ENCODE measurements around the gene MID2. TPM values are rescaled to one million over a fixed set of nuclear protein-coding genes. Genes with fewer than 3 reads are reported as not detected.
"Not testable (repeated sequence)": the region's sequence is repeated elsewhere in the genome, so short reads cannot be mapped to it uniquely, and the experiment has no call there.

The MID2 gene
- total and polyA plus RNA-seq, 7 experiments from 2014 or later = 4.4 to 22.5 (median 16.2) TPM

GRCh38 chrX:107804427-107804826 lies 21.2 kb upstream of the MID2 start:
- Histone ChIP-seq H3K4me1 (ENCODE audit: control insufficient read depth in 2 of 2, insufficient read depth in 2 of 2, low read length in 2 of 2) (no peaks in the 10 kb centered on the region), H3K27ac (ENCODE audit: low read depth, low read length) (no peak overlapping the region), H3K36me3 (ENCODE audit: control insufficient read depth in 2 of 3, insufficient read depth in 3 of 3, low read length in 3 of 3) (no peaks in the 10 kb centered on the region), H3K9me3 (ENCODE audit: control insufficient read depth in 2 of 3, low read length in 3 of 3) (no peaks in the 10 kb centered on the region), H3K4me3 (ENCODE audit: low read length) (no peak overlapping the region), H3K27me3 (ENCODE audit: control insufficient read depth in 2 of 2, insufficient read depth in 2 of 2, low read length in 2 of 2) (no peaks in the 10 kb centered on the region)
- Mint-ChIP-seq H3K27me3 (peaks cover 2 to 10% (median 6%) of the 10 kb centered on the region in 5 donors), H3K4me1 (peaks cover 0 to 2% (median 0%) of the 10 kb centered on the region in 7 donors), H3K36me3 (no peaks in the 10 kb centered on the region), H3K27ac (no peak overlapping the region), H3K9me3 (peaks cover 0 to 3% (median 0%) of the 10 kb centered on the region in 11 donors), H3K4me3 (no peak overlapping the region)
- DNase-seq = no peak
- intact Hi-C loops (cut with micrococcal nuclease) = no loop called here
- no peak for ATAC-seq
- ChIA-PET POLR2A (no interaction called here), CTCF (no interaction called here)

DNA sequence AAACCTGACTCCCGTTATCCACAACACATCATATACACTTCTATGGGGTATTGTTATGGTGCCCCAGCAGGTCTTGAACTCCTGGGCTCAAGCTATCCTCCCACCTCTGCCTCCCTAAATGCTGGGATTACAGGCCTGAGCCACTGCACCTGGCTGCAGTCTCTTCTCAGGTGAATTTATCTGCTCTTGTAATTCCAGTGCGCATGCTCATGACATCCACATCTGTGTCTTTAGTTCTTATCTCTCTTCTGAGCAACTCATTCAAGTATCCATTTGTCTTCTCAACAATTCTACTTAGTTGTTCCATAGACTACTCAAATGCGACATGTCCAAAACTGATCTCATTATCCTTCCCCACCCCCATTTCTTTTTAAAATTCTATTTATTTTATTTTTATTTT lies 20.5 kb upstream of the MID2 start:
- no peak for ATAC-seq
- CTCF ChIA-PET = no interaction called here
- intact Hi-C loops (cut with micrococcal nuclease) = no loop called here
- H3K27ac ChIP-seq (ENCODE audit: low read depth, low read length) = no peak overlapping the region
- H3K4me3 ChIP-seq (ENCODE audit: low read length) = no peak overlapping the region
- H3K27me3 Mint-ChIP-seq = peaks cover 0 to 10% (median 4%) of the 10 kb centered on the region in 5 donors
- no peak overlapping the region for H3K4me3 Mint-ChIP-seq
- no peaks in the 10 kb centered on the region for H3K4me1 ChIP-seq (ENCODE audit: control insufficient read depth in 2 of 2, insufficient read depth in 2 of 2, low read length in 2 of 2)
- H3K36me3 ChIP-seq (ENCODE audit: control insufficient read depth in 2 of 3, insufficient read depth in 3 of 3, low read length in 3 of 3) = no peaks in the 10 kb centered on the region
- H3K9me3 ChIP-seq (ENCODE audit: control insufficient read depth in 2 of 3, low read length in 3 of 3) = no peaks in the 10 kb centered on the region
- H3K27me3 ChIP-seq (ENCODE audit: control insufficient read depth in 2 of 2, insufficient read depth in 2 of 2, low read length in 2 of 2) = no peaks in the 10 kb centered on the region
- no peak for DNase-seq
- peaks cover 0 to 2% (median 0%) of the 10 kb centered on the region in 7 donors for H3K4me1 Mint-ChIP-seq
- POLR2A ChIA-PET = no interaction called here
- no peaks in the 10 kb centered on the region for H3K36me3 Mint-ChIP-seq
- H3K9me3 Mint-ChIP-seq = peaks cover 0 to 3% (median 0%) of the 10 kb centered on the region in 11 donors
- no peak overlapping the region for H3K27ac Mint-ChIP-seq

DNA sequence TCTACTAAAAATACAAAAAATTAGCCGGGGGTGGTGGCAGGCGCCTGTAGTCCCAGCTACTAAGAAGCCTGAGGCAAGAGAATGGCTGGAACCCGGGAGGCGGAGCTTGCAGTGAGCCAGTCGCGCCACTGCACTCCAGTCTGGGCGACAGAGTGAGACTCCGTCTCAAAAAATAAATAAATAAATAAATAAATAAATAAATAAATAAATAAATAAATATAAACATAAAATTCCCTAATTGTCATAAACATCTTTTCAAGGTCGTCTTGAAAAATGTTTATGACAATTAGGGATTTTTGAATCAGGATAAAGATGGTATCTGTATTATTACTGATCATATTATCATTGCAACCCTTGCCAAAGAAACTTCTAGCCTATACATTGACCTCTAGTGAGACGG lies 15.6 kb upstream of the MID2 start:
- H3K4me1 ChIP-seq (ENCODE audit: control insufficient read depth in 2 of 2, insufficient read depth in 2 of 2, low read length in 2 of 2); ATAC-seq; H3K27ac ChIP-seq (ENCODE audit: low read depth, low read length); H3K4me3 Mint-ChIP-seq; H3K36me3 ChIP-seq (ENCODE audit: control insufficient read depth in 2 of 3, insufficient read depth in 3 of 3, low read length in 3 of 3); H3K27me3 ChIP-seq (ENCODE audit: control insufficient read depth in 2 of 2, insufficient read depth in 2 of 2, low read length in 2 of 2); H3K9me3 ChIP-seq (ENCODE audit: control insufficient read depth in 2 of 3, low read length in 3 of 3); intact Hi-C loops (cut with micrococcal nuclease); H3K9me3 Mint-ChIP-seq; DNase-seq; CTCF ChIA-PET; H3K4me3 ChIP-seq (ENCODE audit: low read length); H3K36me3 Mint-ChIP-seq; H3K27ac Mint-ChIP-seq; H3K4me1 Mint-ChIP-seq; POLR2A ChIA-PET: not testable (repeated sequence)
- H3K27me3 Mint-ChIP-seq = peaks cover 0 to 15% (median 5%) of the 10 kb centered on the region in 5 donors

- Histone ChIP-seq H3K4me3 (ENCODE audit: low read length) (no peak overlapping the region), H3K27me3 (ENCODE audit: control insufficient read depth in 2 of 2, insufficient read depth in 2 of 2, low read length in 2 of 2) (no peaks in the 10 kb centered on the region), H3K4me1 (ENCODE audit: control insufficient read depth in 2 of 2, insufficient read depth in 2 of 2, low read length in 2 of 2) (no peaks in the 10 kb centered on the region), H3K36me3 (ENCODE audit: control insufficient read depth in 2 of 3, insufficient read depth in 3 of 3, low read length in 3 of 3) (no peaks in the 10 kb centered on the region), H3K9me3 (ENCODE audit: control insufficient read depth in 2 of 3, low read length in 3 of 3) (no peaks in the 10 kb centered on the region), H3K27ac (ENCODE audit: low read depth, low read length) (no peak overlapping the region)
- Mint-ChIP-seq H3K27me3 (peaks cover 0 to 3% (median 0%) of the 10 kb centered on the region in 5 donors), H3K4me3 (no peak overlapping the region), H3K27ac (no peak overlapping the region), H3K36me3 (peaks cover 0 to 1% (median 0%) of the 10 kb centered on the region in 5 donors), H3K9me3 (peaks cover 0 to 11% (median 0%) of the 10 kb centered on the region in 11 donors), H3K4me1 (peaks cover 4 to 10% (median 6%) of the 10 kb centered on the region in 7 donors)
- intact Hi-C loops (cut with micrococcal nuclease) = no loop called here
- ChIA-PET POLR2A (no interaction called here), CTCF (no interaction called here)
- DNase-seq (no peak), ATAC-seq (no peak)
Observed at GRCh38 chrX:107818900-107819521, 6.7 kb upstream of the MID2 start.

DNA sequence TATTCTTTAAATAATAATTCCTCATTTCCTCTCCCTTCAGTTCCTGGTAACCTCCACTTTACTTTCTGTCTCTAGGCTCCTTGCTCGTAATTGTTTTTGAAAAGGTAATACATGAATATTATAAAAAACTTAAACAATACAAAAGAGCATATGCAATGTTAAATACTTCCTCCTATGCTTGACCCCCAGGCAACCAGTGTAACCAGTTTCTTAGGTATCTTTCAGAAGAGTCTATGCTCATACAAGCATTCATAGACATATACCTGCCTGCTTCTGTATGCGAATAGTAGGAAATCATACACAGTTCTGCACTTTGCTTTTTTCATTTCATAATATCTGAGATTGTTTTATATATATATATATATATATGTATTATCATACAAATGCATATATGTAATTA lies 2.6 kb upstream of the MID2 start:
- Histone ChIP-seq H3K4me1 (ENCODE audit: control insufficient read depth in 2 of 2, insufficient read depth in 2 of 2, low read length in 2 of 2) (peaks cover 0 to 7% of the 10 kb centered on the region in 2 donors), H3K27ac (ENCODE audit: low read depth, low read length) (no peak overlapping the region), H3K27me3 (ENCODE audit: control insufficient read depth in 2 of 2, insufficient read depth in 2 of 2, low read length in 2 of 2) (no peaks in the 10 kb centered on the region), H3K36me3 (ENCODE audit: control insufficient read depth in 2 of 3, insufficient read depth in 3 of 3, low read length in 3 of 3) (no peaks in the 10 kb centered on the region), H3K4me3 (ENCODE audit: low read length) (no peak overlapping the region), H3K9me3 (ENCODE audit: control insufficient read depth in 2 of 3, low read length in 3 of 3) (no peaks in the 10 kb centered on the region)
- CTCF ChIA-PET = no interaction called here
- Mint-ChIP-seq H3K4me3 (peak overlapping the region in 1 of 10 donors; percentile 52), H3K36me3 (peaks cover 0 to 1% (median 0%) of the 10 kb centered on the region in 5 donors), H3K27me3 (peaks cover 0 to 20% (median 0%) of the 10 kb centered on the region in 5 donors), H3K4me1 (peaks cover 7 to 39% (median 27%) of the 10 kb centered on the region in 7 donors), H3K9me3 (peaks cover 0 to 11% (median 0%) of the 10 kb centered on the region in 11 donors), H3K27ac (peak overlapping the region in 2 of 9 donors; percentile 23 to 92)
- POLR2A ChIA-PET = no interaction called here
- ATAC-seq (no peak), DNase-seq (no peak)
- intact Hi-C loops (cut with micrococcal nuclease) = no loop called here

DNA sequence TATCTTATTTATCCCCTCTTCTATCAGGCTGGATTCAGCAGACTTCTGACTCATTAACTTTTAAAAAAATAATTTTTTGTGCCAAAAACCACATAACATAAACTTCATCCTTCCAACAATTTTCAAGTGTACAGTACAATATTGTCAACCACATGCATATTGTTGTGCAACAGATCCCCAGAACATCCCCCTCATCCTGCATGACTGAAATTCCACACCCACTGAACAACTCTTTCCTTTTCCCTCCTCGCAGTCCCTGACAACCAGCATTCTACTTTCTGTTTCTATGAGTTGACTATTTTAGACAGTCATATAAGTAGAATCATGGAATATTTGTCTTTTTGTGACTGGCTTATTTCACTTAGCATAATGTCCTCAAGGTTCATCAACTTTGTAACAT lies 2.2 kb upstream of the MID2 start:
- CTCF ChIA-PET = no interaction called here
- intact Hi-C loops (cut with micrococcal nuclease) = no loop called here

More for the DNA sequence above, 2.2 kb upstream of the MID2 start:
- H3K27ac ChIP-seq (ENCODE audit: low read depth, low read length) = no peak overlapping the region
- peaks cover 0 to 1% (median 0%) of the 10 kb centered on the region in 5 donors for H3K36me3 Mint-ChIP-seq
- H3K4me3 Mint-ChIP-seq = peak overlapping the region in 4 of 10 donors; percentile 34 to 52 (median 44)
- H3K4me1 ChIP-seq (ENCODE audit: control insufficient read depth in 2 of 2, insufficient read depth in 2 of 2, low read length in 2 of 2) = peaks cover 0 to 7% of the 10 kb centered on the region in 2 donors
- no peaks in the 10 kb centered on the region for H3K27me3 ChIP-seq (ENCODE audit: control insufficient read depth in 2 of 2, insufficient read depth in 2 of 2, low read length in 2 of 2)
- DNase-seq (no peak), ATAC-seq (no peak)
- H3K27ac Mint-ChIP-seq = peak overlapping the region in 2 of 9 donors; percentile 23 to 92
- H3K4me1 Mint-ChIP-seq = peaks cover 7 to 42% (median 31%) of the 10 kb centered on the region in 7 donors
- H3K9me3 ChIP-seq (ENCODE audit: control insufficient read depth in 2 of 3, low read length in 3 of 3) = no peaks in the 10 kb centered on the region
- peaks cover 0 to 11% (median 0%) of the 10 kb centered on the region in 11 donors for H3K9me3 Mint-ChIP-seq
- POLR2A ChIA-PET = interaction anchor here (0.7 kb wide), 1 partner anchor 38 kb away, joined by 3 read pairs; no protein-coding TSS in a partner anchor
- peaks cover 0 to 20% (median 0%) of the 10 kb centered on the region in 5 donors for H3K27me3 Mint-ChIP-seq
- H3K36me3 ChIP-seq (ENCODE audit: control insufficient read depth in 2 of 3, insufficient read depth in 3 of 3, low read length in 3 of 3) = no peaks in the 10 kb centered on the region
- H3K4me3 ChIP-seq (ENCODE audit: low read length) = no peak overlapping the region

Data from naive thymus-derived CD4-positive, alpha-beta T cell (primary cell).